Stimulated activated CD4-positive, alpha-beta T cell treated with anti-CD3 and anti-CD28 coated beads, Interleukin-15, amount 100 ng/mL, for 24 hours (primary cell): ENCODE measurements around the gene ATXN1.
"Not testable (repeated sequence)": the region's sequence is repeated elsewhere in the genome, so short reads cannot be mapped to it uniquely, and the experiment has no call there.

ENCODE experiments used
- DNase-seq: peaks from one replicate; pipeline ENCODE4 v3.0.0-alpha.2; 2020

Gene ATXN1

GRCh38 chr6:16718356-16718755 is 42.9 kb downstream of the ATXN1 start:
- DNase-seq: no peak

DNA sequence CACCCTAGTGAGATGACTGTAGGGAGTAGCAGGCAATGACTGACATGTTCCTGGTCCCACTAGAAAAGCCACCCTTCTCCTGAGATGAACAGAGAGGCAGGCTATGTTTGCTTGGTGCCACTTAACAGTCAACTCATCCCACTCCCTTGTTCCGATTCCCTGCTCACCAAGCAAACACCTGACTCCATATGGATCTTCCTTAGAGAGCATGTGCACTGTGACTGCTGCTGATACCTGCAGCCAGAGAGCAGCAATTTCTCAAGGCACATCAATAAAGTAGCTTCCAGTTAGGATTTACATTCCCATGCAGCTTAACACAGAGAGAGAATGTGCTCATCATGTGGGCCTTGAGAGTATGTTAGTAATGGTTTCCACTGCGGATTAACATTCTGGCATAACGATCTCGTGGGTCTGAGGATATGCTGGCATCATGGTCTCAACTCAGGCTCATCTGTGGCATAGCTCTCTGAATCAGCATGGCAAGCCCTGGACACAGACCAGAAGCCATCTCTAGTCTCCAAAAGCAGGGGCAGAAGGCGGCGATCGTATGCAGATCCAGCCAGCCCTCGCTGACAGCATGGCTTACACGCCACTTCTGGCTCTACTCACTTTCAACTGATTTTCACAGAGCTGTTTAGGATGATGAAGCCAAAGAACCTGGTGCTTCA is 43.9 kb downstream of the ATXN1 start:
- no peak for DNase-seq

DNA sequence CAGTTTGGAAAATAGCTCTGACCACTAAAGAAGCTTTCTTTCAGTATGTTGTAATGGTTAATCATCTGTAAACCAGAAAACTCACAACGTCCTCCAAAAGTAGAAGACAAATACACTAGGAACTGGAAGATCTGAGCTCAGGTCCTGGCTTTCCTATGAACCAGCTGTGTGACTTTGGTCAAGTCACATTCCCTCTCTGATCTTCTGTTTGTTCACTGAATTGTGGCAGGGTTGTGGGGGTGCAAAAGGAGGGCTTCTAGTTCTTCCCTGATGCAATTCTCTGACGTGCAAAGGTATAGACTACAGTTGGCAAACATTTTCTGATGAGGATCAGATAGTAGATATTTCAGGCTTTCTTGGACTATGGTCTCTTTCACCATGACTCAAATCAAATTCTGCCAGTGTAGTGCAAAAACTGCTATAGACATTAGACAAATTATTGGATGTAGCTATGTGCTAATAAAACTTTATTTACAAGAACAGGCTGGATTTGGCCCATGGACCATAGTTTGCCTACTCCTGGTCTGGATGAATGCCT is 44.9 kb downstream of the ATXN1 start:
- no peak for DNase-seq

- no peak for DNase-seq
Measured at GRCh38 chr6:16713597-16713996, 47.7 kb downstream of the ATXN1 start.

- peak; percentile 59 for DNase-seq
Measured at GRCh38 chr6:16712931-16713484, 48.3 kb downstream of the ATXN1 start.

DNA sequence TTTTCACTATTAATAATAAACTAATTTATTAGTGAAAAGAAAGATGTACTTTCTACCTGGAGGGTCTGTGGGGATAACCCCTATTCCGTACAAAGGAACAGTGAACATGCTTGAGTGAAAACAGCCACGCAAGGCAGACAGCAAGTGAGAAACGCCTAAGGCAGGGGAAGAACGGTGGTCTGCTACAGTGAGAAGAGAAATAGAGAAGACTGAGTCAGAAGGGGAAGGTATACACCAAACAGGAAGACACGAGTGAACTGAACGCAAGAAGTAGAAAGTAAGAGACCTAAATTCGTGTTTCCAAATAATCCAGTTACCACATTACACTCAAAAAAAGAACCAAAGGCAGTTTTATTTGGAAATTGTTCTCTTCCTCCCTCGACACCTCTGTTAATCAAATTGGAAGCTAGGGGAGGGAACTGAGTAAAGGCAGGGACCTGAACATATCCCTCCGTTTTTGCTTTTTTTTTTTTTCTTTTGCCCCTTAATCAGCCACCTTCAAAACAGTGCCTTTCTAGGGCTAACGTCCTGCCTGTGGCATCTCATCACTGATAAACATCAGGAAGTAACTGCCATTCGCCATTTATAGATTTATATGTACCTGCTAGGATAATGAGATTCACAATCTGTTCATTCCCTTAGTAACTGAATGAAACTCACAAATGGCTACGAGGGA is 48.9 kb downstream of the ATXN1 start:
- DNase-seq: peak; percentile 52

- DNase-seq: no peak
Measured at GRCh38 chr6:16711546-16712254, 49.6 kb downstream of the ATXN1 start.

DNA sequence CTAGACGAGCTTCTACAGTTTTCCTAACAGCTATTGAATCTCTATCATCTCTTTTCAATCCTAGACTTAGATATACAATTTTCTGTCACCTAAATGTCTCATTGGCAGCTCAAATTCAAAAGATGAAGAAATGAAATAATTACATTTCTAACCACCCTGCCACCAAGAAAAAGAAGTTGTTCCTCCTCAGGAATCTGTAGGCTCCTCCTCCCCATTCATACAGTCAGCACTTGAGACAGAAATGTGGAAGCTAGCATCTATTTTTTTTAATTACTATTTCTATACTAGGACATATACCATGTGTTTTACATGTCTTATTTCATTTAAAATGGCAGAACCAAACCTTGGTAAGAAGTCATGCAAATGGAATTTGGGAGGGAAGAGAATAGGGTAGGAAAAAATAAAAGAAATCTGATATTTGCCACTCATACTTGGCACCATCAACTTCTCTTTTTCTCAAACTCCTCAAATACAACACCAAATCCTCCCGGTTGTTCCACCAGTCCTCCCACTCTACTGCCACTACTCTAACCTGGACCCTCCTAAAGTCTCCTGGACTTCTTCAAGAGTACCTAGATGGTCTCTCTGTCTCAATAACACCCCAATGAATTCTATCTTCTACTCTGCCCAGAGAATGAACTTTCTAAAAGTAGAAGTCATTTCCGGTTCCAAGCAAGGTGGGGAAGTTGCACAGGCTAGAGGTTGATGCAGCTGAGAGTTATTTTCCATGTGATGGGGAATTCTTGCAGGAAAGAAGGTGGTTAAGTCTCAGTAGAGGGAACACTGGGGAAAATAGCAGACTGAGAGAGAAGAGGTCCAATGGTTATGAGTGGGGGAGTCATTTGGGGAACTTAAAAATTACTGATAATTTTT is 54.1 kb downstream of the ATXN1 start:
- no peak for DNase-seq

GRCh38 chr6:16706491-16706890 is 54.8 kb downstream of the ATXN1 start:
- DNase-seq: not testable (repeated sequence)

GRCh38 chr6:16706029-16706428 is 55.2 kb downstream of the ATXN1 start:
- DNase-seq: no peak

- DNase-seq: no peak
Measured at GRCh38 chr6:16705081-16705993, 55.9 kb downstream of the ATXN1 start.

DNA sequence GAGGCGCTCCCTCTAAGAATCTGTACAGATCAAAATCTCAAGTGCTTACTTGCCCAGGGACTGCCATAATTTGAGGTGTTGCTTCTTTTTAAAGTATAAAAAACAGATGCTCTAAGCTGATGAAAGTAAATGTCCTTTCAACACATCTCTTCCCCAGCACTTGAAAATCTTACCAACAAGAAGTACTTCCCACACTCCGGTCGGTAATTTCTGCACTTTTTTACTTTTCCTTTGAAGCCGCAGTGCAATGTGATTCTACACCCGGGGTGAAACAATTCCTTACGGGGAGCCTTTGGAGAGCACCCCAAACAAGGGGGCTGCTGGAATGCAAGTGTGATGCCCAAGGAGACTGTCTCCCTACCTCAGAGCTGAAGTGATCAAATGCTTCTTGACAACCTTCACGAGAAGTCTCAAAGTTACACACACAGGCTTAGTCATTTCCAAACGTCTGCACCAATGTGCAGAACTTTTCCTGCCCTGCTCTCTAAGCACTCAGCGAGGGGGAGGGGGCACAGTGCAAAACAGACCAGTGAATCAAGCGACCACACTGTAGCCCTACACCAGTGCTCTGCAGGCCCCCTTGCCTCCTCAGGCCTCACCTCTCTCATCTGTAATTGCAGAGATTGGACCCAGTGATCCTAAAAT is 56.7 kb downstream of the ATXN1 start:
- peak; percentile 80 for DNase-seq

- not testable (repeated sequence) for DNase-seq
Measured at GRCh38 chr6:16702627-16703378, 58.5 kb downstream of the ATXN1 start.

GRCh38 chr6:16700916-16701234 is 60.4 kb downstream of the ATXN1 start:
- no peak for DNase-seq

DNA sequence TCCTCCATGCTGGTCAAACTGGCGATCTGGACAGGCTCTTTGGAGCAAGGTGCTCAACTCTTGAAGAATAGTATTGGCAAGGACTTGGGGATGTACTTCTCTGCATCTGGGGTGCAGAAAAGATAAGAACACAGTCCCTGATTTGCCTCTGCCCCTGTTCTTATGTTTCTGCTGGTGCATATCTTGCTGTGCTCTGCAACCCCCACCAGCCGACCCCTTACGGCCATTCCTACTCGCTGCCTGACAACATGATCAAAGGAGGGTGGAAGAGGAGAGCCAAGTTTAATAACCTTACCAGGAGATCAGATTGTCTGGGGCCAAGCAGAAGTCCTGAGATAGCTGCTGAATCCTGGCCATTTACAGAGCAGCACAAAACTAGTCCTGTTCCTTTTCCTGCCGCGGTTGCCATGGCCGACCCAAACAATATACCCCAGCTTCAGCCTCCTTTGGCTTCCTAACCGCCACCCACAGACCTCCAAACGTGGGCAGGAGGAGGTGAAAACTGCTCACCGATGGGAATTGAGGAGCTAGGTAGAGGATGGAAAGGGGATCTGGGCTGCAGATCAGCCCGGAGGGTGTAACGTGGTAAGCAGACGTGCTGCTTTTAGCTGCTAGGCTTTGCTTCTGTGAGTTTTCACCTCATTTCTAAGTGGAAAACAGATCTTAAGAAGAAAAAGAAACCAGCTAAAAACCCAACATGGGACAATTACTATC is 60.9 kb downstream of the ATXN1 start:
- DNase-seq: peak; percentile 60

GRCh38 chr6:16698997-16699868 is 62.0 kb downstream of the ATXN1 start:
- DNase-seq: no peak

DNA sequence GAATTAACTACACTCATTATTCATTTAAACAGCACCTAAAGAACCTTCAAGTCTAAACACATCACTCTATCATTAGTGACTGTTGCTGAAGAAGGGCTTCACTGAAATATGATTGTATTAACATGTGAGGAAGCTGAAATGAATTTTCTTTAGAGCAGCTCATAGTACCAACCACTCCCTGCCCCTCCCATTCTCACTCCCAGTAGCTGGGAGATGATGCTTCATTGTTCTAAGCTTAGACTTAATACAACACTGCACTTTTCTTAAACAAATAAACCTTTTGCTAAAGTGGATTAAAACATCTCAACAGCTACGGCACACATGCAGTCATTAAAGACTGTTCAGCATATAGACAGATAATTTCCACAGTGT is 63.1 kb downstream of the ATXN1 start:
- no peak for DNase-seq

GRCh38 chr6:16697437-16698161 is 63.7 kb downstream of the ATXN1 start:
- no peak for DNase-seq
